Mucosa of descending colon (tissue), 3 donors: ENCODE results near the gene ALPK3. TPM values are rescaled to one million over a fixed set of nuclear protein-coding genes. Genes with fewer than 3 reads are reported as not detected.
"Not testable (repeated sequence)": the region's sequence is repeated elsewhere in the genome, so short reads cannot be mapped to it uniquely, and the experiment has no call there.

ENCODE experiments used
- ATAC-seq: fragments of 200-7000 bp; cut with Tn5 transposase; one replicate; pipeline ENCODE4 v1.9.1; 2020; ENCODE audit warnings: mild to moderate bottlenecking, moderate library complexity
- DNase-seq, 3 donors: peaks; one replicate each; pipeline ENCODE4 v3.0.0-alpha.2; 2020
- H3K36me3 ChIP-seq: fragments of 200-600 bp; one replicate; pipeline ENCODE4 v1.8.0; 2021; ENCODE audit warnings: low read depth, mild to moderate bottlenecking
- H3K4me1 ChIP-seq: fragments of 200-600 bp; one replicate; pipeline ENCODE4 v1.8.0; 2021; ENCODE audit warnings: low read depth, mild to moderate bottlenecking
- H3K4me3 ChIP-seq: fragments of 200-600 bp; one replicate; pipeline ENCODE4 v1.8.0; 2021; ENCODE audit warnings: mild to moderate bottlenecking
- H3K9me3 ChIP-seq: fragments of 200-600 bp; one replicate; pipeline ENCODE4 v1.8.0; 2021; ENCODE audit warnings: mild to moderate bottlenecking
- CTCF ChIP-seq: fragments of 200-600 bp; IDR thresholded peaks from one replicate; pipeline ENCODE4 v1.8.0; 2022; ENCODE audit warnings: antibody characterized with exemption, mild to moderate bottlenecking
- intact Hi-C, 2 donors: fragments of 100-400 bp; cut with DNase I in 1 of 2; cut with micrococcal nuclease in 1 of 2; formaldehyde crosslinking; loops; one replicate each; pipeline versions ENCODE4 v1.11.0 to v1.11.1; 2022; cut with DNase I, micrococcal nuclease
- total RNA-seq, 3 donors: library from RNA; stranded (reverse); fragmentation: NEBNext Ultra II Directional in 2 of 3; extraction: Animal tissue kit (Norgen Biotek cat#: 25700) in 2 of 3; gene quantifications; one replicate each; pipeline versions ENCODE4 v1.2.1 to v1.2.4, GENCODE V29; 2021 to 2023
- donor health status: DM: no; HTN: no; CAD: no; lungs with moderate emphysema.
- donor health status: DM: no; HTN: no; CAD: no.
- donor health status: DM: no; HTN: yes; CAD: no.

The ALPK3 gene
- total RNA-seq, 3 donors from 2014 or later = 1.3 to 15.3 (median 1.9) TPM

GRCh38 chr15:84874981-84875699 is 58.0 kb downstream of the ALPK3 start:
- Histone ChIP-seq H3K4me3 (no peak overlapping the region), H3K4me1 (no peaks in the 10 kb centered on the region), H3K36me3 (no peaks in the 10 kb centered on the region), H3K9me3 (no peaks in the 10 kb centered on the region)
- ATAC-seq (no peak), DNase-seq (no peak)
- no peak for TF ChIP-seq CTCF
- intact Hi-C loops = no loop called here

- DNase-seq (no peak), ATAC-seq (no peak)
- Histone ChIP-seq H3K9me3 (no peaks in the 10 kb centered on the region), H3K4me1 (no peaks in the 10 kb centered on the region), H3K36me3 (no peaks in the 10 kb centered on the region), H3K4me3 (no peak overlapping the region)
- no peak for TF ChIP-seq CTCF
- intact Hi-C loops = no loop called here
These were observed 59.1 kb downstream of the ALPK3 start for GRCh38 chr15:84876269-84876668.

GRCh38 chr15:84877701-84878100 is 60.5 kb downstream of the ALPK3 start:
- H3K4me3 ChIP-seq, H3K4me1 ChIP-seq, DNase-seq, intact Hi-C loops, H3K9me3 ChIP-seq, ATAC-seq, H3K36me3 ChIP-seq: not testable (repeated sequence)

GRCh38 chr15:84878504-84878903 is 61.3 kb downstream of the ALPK3 start:
- no peaks in the 10 kb centered on the region for H3K36me3 ChIP-seq
- TF ChIP-seq CTCF = peak; percentile 50
- DNase-seq (peak in 2 of 3 donors; percentile 82 to 88), ATAC-seq (peak; percentile 91)
- H3K4me1 ChIP-seq = no peaks in the 10 kb centered on the region
- no peaks in the 10 kb centered on the region for H3K9me3 ChIP-seq
- no peak overlapping the region for H3K4me3 ChIP-seq
- intact Hi-C loops = no loop called here

GRCh38 chr15:84879088-84879780 is 62.1 kb downstream of the ALPK3 start:
- DNase-seq = no peak
- intact Hi-C loops = no loop called here

More at GRCh38 chr15:84879088-84879780, 62.1 kb downstream of the ALPK3 start:
- no peaks in the 10 kb centered on the region for H3K36me3 ChIP-seq
- no peak for TF ChIP-seq CTCF
- no peak overlapping the region for H3K4me3 ChIP-seq
- H3K9me3 ChIP-seq = no peaks in the 10 kb centered on the region
- no peak for ATAC-seq
- no peaks in the 10 kb centered on the region for H3K4me1 ChIP-seq
